ENCODE results near the gene LHFPL3. TPM values are rescaled to one million over a fixed set of nuclear protein-coding genes. Genes with fewer than 3 reads are reported as not detected.

LHFPL3 gene
- total and polyA plus RNA-seq, 2 donors: 0.26 TPM; not detected in 1

DNA sequence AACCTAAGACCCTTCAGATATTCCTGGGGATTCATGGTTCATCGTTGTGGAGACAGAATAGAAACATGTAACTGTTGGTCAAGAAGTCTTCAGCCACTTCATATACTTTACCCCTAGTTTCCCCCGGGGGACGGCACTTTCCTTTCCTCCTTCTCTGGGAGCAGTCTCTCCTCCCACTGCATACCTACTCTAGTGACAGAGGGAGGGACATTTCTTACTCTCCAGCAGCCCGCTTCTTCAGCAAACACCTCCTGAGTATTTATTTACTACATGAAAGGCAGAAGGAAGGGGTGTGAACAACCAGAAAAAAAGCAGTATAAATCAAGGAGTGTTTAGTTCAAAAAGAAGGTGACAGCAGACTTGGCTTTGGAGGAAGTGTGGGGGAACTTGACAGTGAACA is 69.0 kb downstream of the LHFPL3 start:
- DNase-seq (ENCODE audit: extremely low spot score): no peak
- WGBS: 29% methylated on average over 4 of the region's 4 CpGs

DNA sequence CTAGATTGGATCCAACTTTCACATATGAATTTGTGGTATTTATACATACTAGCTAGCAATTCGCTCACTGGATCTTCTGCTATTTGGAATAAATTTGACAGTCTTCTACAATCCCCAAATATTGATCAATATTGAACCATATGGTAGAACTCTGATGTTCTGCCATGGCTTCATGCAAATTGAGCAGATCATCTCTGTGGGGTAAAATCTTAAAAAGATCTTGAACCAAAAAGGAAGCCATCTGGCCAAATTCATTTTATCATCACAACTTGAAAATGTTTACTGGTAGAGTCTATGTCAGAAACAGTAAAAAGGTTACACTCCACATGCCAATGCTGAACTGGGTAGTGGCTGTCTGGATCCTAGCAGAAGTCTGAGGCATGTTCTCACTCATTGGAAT is 80.0 kb downstream of the LHFPL3 start:
- WGBS: 91% methylated on average over 1 of the region's 1 CpG
- H3K4me1 ChIP-seq (ENCODE audit: insufficient read depth): no peaks in the 10 kb centered on the region
- H3K4me3 ChIP-seq (ENCODE audit: low read depth, low read length): no peak overlapping the region
- no peaks in the 10 kb centered on the region for H3K36me3 ChIP-seq (ENCODE audit: insufficient read depth)
- no peak overlapping the region for H3K27ac ChIP-seq (ENCODE audit: low read depth)
- no peak for DNase-seq (ENCODE audit: extremely low spot score)

More for the DNA sequence above, 69.0 kb downstream of the LHFPL3 start:
- no peaks in the 10 kb centered on the region for H3K4me1 ChIP-seq (ENCODE audit: insufficient read depth)
- no peak overlapping the region for H3K4me3 ChIP-seq (ENCODE audit: low read depth, low read length)
- no peak overlapping the region for H3K27ac ChIP-seq (ENCODE audit: low read depth)
- no peaks in the 10 kb centered on the region for H3K36me3 ChIP-seq (ENCODE audit: insufficient read depth)

DNA sequence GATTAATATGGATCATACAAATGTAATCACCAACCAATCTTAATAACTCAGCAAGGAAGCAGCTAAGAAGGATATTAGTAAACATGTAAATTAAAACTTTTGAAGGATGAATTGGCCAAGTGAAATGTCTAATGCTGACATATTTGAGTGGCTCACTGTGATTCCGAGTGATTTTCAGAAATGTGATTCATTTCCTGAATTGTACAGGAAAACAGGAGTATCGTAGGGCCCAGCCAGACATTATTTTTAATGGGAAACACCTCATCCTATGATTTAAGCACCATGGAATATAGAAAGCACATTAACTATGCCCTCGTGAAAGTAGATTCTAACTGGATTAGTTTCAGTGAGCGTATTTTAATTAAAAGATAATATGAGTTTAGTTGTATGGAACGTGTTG is 82.3 kb downstream of the LHFPL3 start:
- Histone ChIP-seq H3K27ac (ENCODE audit: low read depth) (no peak overlapping the region), H3K4me1 (ENCODE audit: insufficient read depth) (no peaks in the 10 kb centered on the region), H3K36me3 (ENCODE audit: insufficient read depth) (no peaks in the 10 kb centered on the region), H3K4me3 (ENCODE audit: low read depth, low read length) (no peak overlapping the region)
- 70% methylated on average over 5 of the region's 5 CpGs for WGBS
- no peak for DNase-seq (ENCODE audit: extremely low spot score)

DNA sequence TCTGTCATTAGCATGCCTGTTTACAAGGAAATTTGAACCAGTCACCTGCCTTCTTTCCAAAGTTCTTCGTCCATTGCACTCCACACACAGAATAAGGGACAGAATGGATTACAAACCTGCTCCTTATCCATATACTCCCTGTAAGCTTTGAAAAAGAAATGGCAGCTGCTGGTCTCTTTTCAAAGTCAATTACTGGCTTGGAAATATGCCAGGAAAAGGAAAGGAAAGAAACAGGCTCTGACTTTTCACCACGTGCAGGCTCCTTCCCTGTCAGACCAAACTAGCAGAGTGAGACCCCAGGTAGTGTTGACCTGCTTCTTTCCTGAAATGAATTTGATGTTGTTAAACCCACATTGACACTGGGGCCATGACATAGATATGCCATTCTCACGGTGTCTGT is 84.5 kb downstream of the LHFPL3 start:
- Histone ChIP-seq H3K36me3 (ENCODE audit: insufficient read depth) (no peaks in the 10 kb centered on the region), H3K4me1 (ENCODE audit: insufficient read depth) (no peaks in the 10 kb centered on the region), H3K27ac (ENCODE audit: low read depth) (no peak overlapping the region), H3K4me3 (ENCODE audit: low read depth, low read length) (no peak overlapping the region)
- 33% methylated on average over 3 of the region's 3 CpGs for WGBS
- DNase-seq (ENCODE audit: extremely low spot score): no peak

DNA sequence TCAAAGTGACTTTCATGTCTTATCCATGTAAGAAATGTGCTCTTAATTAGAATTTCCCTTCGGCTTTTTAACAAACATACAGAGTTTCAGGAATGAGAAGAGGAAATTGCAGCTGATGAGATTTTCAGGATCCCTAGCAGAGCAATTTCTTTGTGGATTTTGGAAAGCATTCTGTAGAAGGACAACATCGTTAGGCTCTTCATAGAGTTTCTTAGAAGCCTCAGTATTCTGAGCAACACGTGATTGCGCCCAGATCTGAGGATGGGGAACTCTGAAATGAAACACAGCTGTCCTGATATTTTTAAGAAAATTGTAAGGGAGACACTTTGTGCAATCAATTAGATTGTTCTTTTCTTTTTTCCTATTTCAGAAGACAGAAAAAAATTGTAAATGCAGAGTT is 85.8 kb downstream of the LHFPL3 start:
- Histone ChIP-seq H3K4me1 (ENCODE audit: insufficient read depth) (no peaks in the 10 kb centered on the region), H3K27ac (ENCODE audit: low read depth) (no peak overlapping the region), H3K4me3 (ENCODE audit: low read depth, low read length) (no peak overlapping the region), H3K36me3 (ENCODE audit: insufficient read depth) (no peaks in the 10 kb centered on the region)
- DNase-seq (ENCODE audit: extremely low spot score): no peak
- WGBS: 57% methylated on average over 4 of the region's 4 CpGs

DNA sequence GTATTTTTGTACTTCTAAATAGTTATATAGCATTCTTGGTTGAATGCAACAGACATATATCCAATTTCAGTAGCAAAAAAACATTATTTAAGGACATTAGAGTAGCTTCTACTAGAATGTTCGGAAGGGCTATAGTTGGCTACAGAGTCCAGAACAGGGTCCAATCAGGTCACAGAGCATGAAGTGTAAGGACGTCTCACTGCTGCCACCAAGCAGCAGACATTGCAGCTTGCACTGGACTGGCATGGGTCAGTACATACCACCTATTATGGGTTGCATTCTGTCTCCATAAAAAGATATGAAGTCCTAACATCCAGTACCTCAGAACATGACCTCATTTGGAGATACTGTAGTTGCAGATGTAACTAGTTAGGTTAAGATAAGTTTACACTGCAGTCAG is 87.3 kb downstream of the LHFPL3 start:
- H3K27ac ChIP-seq (ENCODE audit: low read depth): no peak overlapping the region
- H3K36me3 ChIP-seq (ENCODE audit: insufficient read depth): no peaks in the 10 kb centered on the region
- 52% methylated on average over 2 of the region's 2 CpGs for WGBS
- DNase-seq (ENCODE audit: extremely low spot score): no peak
- no peaks in the 10 kb centered on the region for H3K4me1 ChIP-seq (ENCODE audit: insufficient read depth)
- no peak overlapping the region for H3K4me3 ChIP-seq (ENCODE audit: low read depth, low read length)

DNA sequence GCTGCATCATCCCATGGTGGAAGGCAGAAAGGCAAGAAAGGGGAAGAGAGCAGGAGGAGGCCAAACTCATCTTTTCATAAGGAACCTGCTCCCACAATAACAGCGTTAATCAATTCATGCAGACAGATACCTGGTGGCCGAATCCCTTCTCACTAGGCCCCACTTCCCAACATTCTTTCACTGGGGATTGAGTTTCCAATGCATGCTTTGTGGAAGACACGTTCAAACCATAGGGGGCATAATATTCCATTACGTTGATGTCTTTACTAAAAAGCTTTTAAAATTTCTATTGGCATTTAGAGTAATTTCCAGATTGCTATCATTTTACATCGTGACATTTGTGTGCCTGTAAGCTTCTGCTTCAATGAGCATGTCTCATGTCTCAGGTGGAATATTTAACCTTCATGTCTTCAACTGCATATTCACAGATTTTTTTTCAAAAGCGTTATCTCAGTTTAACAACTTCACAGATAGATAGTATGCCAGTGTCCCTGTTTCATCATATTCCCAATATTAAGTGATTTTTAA is 88.5 kb downstream of the LHFPL3 start:
- Histone ChIP-seq H3K4me1 (ENCODE audit: insufficient read depth) (no peaks in the 10 kb centered on the region), H3K4me3 (ENCODE audit: low read depth, low read length) (no peak overlapping the region), H3K36me3 (ENCODE audit: insufficient read depth) (no peaks in the 10 kb centered on the region), H3K27ac (ENCODE audit: low read depth) (no peak overlapping the region)
- DNase-seq (ENCODE audit: extremely low spot score): no peak
- 76% methylated on average over 6 of the region's 6 CpGs for WGBS

DNA sequence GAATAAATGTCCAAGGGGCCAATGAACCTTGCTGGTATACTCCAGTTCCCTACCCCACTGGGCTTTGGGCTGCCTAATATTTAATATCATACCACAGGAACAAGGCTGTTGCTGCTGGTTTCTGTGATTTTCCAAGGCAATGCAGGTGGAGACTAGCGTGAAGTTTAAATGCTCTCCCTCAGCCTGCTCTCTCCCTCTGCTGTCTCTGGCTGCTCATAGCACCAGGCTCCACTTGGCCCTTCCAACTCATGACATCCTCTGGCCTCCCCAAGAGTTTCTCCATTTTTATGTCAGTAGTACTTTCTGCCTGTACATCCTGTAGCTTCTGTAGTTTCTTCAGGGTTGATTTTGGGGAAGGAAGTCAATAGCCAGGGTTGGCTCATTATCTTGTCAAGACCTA is 103.5 kb downstream of the LHFPL3 start:
- no peak overlapping the region for H3K27ac ChIP-seq (ENCODE audit: low read depth)
- WGBS: 67% methylated on average over 1 of the region's 1 CpG
- no peaks in the 10 kb centered on the region for H3K36me3 ChIP-seq (ENCODE audit: insufficient read depth)
- DNase-seq (ENCODE audit: extremely low spot score): no peak
- H3K4me3 ChIP-seq (ENCODE audit: low read depth, low read length): no peak overlapping the region
- no peaks in the 10 kb centered on the region for H3K4me1 ChIP-seq (ENCODE audit: insufficient read depth)

DNA sequence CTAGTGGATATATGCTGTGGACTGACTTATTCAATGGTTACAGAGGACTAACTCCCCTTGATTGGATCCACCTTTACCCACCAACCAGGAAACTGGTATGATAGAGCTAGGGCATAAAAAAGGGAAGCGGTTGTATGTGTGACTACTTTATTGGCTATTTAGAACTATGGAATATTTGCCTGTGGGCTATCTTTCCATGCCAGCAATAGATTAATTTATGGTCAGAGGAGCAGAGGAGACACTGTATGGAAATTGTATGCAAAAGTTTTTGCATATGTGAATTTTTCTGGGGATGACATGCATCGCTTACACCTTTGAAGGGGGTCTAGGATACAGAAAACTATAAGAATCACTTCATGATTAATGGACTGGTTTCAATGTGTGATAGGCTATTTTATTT is 105.7 kb downstream of the LHFPL3 start:
- no peak for DNase-seq (ENCODE audit: extremely low spot score)
- no peaks in the 10 kb centered on the region for H3K36me3 ChIP-seq (ENCODE audit: insufficient read depth)
- 92% methylated on average over 2 of the region's 2 CpGs for WGBS
- no peak overlapping the region for H3K4me3 ChIP-seq (ENCODE audit: low read depth, low read length)
- H3K4me1 ChIP-seq (ENCODE audit: insufficient read depth): no peaks in the 10 kb centered on the region
- H3K27ac ChIP-seq (ENCODE audit: low read depth): no peak overlapping the region

DNA sequence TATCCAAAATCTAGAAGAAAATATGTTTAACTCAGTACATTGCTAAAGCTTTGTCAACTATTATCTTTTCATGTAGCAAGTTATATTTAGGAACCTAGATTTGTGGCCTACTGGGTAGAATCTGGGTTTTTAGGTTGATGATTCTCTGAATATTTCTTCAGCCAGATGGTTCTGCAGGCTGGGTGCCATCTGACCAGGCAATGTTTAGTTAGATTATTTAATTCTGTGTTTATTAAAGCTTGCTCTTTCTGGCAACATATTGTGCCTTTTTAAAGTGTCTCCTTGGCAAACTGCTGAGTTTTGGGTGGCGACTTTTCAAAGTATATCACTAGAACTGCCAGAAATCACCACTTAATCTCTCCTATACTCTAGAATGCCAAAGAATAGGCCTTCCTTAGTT is 114.1 kb downstream of the LHFPL3 start:
- no peaks in the 10 kb centered on the region for H3K36me3 ChIP-seq (ENCODE audit: insufficient read depth)
- DNase-seq (ENCODE audit: extremely low spot score): no peak
- 69% methylated on average over 1 of the region's 1 CpG for WGBS
- H3K4me3 ChIP-seq (ENCODE audit: low read depth, low read length): no peak overlapping the region
- H3K27ac ChIP-seq (ENCODE audit: low read depth): no peak overlapping the region
- no peaks in the 10 kb centered on the region for H3K4me1 ChIP-seq (ENCODE audit: insufficient read depth)

DNA sequence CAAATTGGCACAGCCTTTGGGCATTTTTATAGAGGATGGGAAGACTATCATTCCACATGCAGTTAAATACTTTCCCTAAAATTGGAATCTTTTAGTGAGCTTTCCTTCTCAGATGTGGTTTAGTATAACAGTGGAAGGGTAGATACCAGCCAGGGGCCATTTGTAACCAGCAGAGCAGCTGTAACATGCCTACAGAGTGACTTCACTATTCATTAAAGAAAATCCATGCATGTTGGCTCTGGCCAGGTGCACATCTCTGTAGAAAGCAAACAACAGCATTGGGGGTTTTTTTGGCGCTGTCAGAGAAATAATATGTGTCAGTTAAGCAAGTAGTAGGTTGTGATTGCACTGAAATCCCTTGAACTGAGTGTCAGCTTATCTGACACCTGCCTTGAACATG is 115.6 kb downstream of the LHFPL3 start:
- Histone ChIP-seq H3K36me3 (ENCODE audit: insufficient read depth) (no peaks in the 10 kb centered on the region), H3K4me3 (ENCODE audit: low read depth, low read length) (no peak overlapping the region), H3K4me1 (ENCODE audit: insufficient read depth) (no peaks in the 10 kb centered on the region), H3K27ac (ENCODE audit: low read depth) (no peak overlapping the region)
- 82% methylated on average over 1 of the region's 1 CpG for WGBS
- no peak for DNase-seq (ENCODE audit: extremely low spot score)

DNA sequence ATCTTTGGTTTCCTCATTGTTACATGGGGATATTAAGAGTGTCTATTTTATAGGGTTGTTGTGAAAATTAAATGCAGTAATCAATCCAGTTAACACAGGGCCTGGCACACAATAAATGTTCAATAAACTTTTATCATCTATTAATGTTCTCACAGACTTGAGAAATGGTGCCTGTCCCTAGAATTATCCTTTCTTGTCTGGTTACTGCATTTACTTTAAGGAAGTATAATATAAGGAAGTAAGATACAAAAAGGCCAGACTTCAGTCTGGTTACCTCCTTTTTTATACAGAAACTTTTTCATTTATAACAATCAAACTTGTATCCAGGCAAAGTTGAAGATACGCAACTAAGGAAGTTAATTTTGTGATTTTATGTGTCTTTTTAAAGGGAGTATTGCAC is 117.0 kb downstream of the LHFPL3 start:
- Histone ChIP-seq H3K4me1 (ENCODE audit: insufficient read depth) (no peaks in the 10 kb centered on the region), H3K27ac (ENCODE audit: low read depth) (no peak overlapping the region), H3K4me3 (ENCODE audit: low read depth, low read length) (no peak overlapping the region), H3K36me3 (ENCODE audit: insufficient read depth) (no peaks in the 10 kb centered on the region)
- WGBS: 82% methylated on average over 1 of the region's 1 CpG
- DNase-seq (ENCODE audit: extremely low spot score): no peak

DNA sequence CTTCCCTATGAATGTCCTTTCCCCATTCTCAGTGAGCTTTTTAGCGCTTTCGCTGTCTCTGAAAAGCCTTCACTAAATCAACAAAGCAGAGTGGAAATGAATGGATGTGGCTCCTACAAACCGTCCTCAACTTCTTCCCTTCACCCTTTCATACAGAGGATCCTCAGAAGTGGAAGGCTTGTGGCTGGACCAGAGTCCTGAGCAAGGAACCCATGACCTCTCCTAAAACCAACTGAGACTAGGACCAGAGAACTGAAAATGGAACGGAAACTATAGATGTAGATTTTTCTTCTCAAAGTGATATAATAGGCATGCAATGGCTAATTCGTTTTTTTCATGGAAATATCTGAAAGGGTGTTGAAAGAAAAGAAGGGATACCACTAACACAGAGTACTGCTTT is 122.5 kb downstream of the LHFPL3 start:
- no peaks in the 10 kb centered on the region for H3K4me1 ChIP-seq (ENCODE audit: insufficient read depth)
- H3K4me3 ChIP-seq (ENCODE audit: low read depth, low read length): no peak overlapping the region
- H3K36me3 ChIP-seq (ENCODE audit: insufficient read depth): no peaks in the 10 kb centered on the region
- 74% methylated on average over 5 of the region's 5 CpGs for WGBS
- no peak for DNase-seq (ENCODE audit: extremely low spot score)
- no peak overlapping the region for H3K27ac ChIP-seq (ENCODE audit: low read depth)

DNA sequence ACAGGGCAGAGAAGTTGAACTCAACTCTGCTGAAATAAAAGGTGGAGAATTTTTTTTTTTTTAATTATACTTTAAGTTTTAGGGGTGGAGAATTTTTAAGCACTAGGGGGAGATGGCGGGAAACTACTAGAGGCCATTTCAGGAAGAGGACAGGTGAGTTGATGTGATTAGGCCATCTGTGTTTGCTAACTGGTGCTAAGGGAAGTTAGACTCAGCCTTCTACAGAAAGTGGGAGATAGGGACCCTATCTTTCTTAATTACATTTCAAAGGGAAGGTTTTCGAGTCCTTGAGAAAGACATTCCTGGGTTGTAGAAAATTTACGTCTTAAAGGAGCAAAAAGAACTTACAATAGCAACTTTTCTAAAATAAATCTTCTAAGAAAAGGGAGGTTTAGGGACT is 124.8 kb downstream of the LHFPL3 start:
- WGBS: 77% methylated on average over 3 of the region's 3 CpGs

DNA sequence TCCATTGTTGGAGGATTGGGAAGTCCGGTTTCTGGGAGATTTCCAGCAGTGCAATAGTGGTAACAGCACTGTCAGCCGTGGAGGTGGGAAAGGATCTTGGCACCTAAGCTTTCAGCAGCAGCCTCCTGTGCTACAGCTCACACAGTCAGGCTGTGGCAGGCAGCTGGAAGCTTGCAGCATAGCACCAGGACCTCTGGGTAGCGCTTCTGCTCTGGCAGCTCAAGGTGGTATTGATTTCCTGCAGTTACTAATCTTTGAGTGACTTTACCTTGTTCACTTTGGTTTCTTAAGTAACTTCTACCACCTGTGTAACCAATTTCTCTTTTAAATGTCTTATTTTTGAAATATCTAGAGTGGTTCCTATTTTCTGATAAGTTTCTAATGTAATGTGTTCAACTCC is 130.5 kb downstream of the LHFPL3 start:
- DNase-seq (ENCODE audit: extremely low spot score): no peak
- WGBS: 72% methylated on average over 3 of the region's 3 CpGs
- no peak overlapping the region for H3K4me3 ChIP-seq (ENCODE audit: low read depth, low read length)

More for the DNA sequence above, 124.8 kb downstream of the LHFPL3 start:
- H3K27ac ChIP-seq (ENCODE audit: low read depth): no peak overlapping the region
- H3K4me3 ChIP-seq (ENCODE audit: low read depth, low read length): no peak overlapping the region
- no peak for DNase-seq (ENCODE audit: extremely low spot score)
- no peaks in the 10 kb centered on the region for H3K36me3 ChIP-seq (ENCODE audit: insufficient read depth)
- H3K4me1 ChIP-seq (ENCODE audit: insufficient read depth): no peaks in the 10 kb centered on the region

More for the DNA sequence above, 130.5 kb downstream of the LHFPL3 start:
- no peaks in the 10 kb centered on the region for H3K4me1 ChIP-seq (ENCODE audit: insufficient read depth)
- H3K36me3 ChIP-seq (ENCODE audit: insufficient read depth): no peaks in the 10 kb centered on the region
- H3K27ac ChIP-seq (ENCODE audit: low read depth): no peak overlapping the region
